Hematopoietic multipotent progenitor cell treated with erythropoietin and hydrocortisone succinate and interleukin-3 and kit ligand, for 15 days (in vitro differentiated cells): ENCODE measurements around the gene MED1.
"Not testable (repeated sequence)": the region's sequence is repeated elsewhere in the genome, so short reads cannot be mapped to it uniquely, and the experiment has no call there.

ENCODE experiments used
- DNase-seq: peaks from one replicate; pipeline ENCODE4 v3.0.0-alpha.2; 2015; ENCODE audit warnings: low spot score

MED1 gene

DNA sequence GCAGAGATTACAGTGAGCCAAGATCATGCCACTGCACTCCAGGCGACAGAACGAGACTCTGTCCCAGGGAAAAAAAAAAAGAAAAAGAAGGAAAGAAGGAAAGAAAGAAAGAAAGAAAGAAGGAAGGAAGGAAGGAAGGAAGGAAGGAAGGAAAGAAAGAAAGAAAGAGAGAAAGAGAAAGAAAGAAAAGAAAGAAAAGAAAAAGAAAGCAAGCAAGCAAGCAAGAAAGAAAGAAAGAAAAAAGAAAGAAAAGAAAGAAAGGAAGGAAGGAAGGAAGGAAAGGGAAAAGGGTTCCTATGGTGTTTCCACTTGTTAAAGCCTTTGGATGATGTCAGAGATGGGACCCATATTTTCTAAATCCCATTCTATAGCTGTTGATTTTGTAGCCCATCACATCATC lies 11.2 kb downstream of the MED1 start:
- DNase-seq = not testable (repeated sequence)

DNA sequence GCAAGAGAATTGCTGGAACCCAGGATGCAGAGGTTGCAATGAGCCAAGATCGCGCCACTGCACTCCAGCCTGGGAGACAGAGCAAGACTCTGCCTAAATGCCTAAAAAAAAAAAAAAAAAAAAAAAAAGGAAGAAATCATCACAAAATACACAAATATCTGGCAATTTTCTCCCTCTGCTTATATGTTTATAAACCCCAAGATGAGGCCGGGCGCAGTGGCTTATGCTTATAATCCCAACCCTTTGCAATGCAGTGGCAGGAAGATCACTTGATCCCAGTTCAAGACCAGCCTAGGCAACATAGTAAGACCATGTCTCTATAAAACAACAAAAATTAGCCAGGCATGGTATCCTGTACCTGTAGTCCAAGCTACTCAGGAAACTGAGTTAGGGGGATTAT lies 21.5 kb downstream of the MED1 start:
- no peak for DNase-seq

DNA sequence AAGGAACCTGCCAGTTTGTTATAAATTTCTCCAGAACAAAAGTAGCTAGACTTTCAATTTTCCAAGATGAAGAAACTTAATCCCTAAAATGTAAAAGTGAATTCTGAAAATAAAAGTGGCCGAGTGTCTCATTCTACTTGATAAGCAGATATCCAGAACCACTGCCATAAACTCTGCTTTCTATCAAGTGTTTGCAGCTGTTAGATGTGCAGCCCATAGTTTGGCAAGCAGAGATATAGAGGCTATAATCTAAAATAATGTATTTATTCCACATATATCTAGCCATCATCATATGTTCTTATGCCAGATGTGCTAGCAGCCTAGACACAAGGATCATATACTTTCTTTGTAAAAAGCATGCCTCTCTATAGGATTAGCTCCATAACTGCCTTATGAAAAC lies 34.9 kb downstream of the MED1 start:
- peak; percentile 75 for DNase-seq

DNA sequence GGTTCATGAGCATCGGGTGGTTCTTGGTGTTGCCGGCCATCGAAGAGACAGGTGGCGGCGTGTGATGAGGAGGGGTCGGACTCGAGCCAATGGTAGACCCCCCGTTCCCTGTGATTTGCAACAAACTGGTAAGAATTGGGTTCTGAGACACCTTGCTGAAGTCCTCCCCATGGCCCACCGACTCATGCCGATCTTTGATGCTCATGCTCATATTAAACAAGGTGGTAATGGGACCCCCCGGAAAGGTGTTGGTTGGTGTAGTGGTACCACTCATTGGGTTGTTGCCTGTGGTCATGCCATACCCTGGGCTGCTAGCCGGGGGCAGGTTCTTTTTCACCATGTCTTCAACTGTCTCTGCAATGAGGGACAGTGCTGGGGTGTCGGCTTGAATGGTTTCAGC lies 40.8 kb downstream of the MED1 start:
- no peak for DNase-seq

DNA sequence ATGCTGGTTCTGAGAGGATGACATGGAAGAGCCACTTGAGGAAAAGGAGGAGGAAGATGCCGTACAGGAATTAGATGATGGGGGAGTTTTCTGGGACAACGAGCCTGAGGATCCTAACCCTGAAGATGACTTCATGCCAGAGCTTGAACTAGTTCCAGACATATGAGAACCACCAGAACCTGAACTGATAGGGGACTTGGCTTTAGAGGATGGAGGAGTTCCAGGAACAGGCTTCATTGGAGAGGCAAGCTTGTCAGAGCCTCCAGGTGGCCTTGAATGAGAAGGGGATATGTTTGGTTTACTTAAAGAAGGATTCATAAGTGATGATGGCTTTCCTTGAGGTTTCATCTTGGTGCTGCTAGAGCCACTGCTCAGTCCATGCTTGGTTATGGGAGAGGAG lies 42.7 kb downstream of the MED1 start:
- no peak for DNase-seq

DNA sequence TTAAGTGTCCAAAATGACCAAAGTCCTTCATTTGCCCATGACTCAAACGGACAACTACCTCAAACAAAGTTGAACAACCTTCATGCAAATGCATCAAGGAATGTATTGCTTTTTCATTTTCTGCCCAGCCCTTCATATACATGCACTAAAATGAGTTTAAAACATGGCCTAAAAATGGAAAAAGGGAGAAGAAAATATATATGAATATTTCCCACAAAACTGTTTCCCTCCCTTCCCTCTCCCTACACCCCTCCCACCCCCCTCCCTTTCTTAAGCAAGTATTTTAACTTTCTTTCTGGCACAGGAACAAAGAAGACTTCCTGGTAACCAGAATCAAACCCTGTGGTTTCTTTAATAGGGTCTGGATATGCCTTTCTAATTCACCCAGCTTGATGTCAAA lies 44.1 kb downstream of the MED1 start:
- DNase-seq = no peak

DNA sequence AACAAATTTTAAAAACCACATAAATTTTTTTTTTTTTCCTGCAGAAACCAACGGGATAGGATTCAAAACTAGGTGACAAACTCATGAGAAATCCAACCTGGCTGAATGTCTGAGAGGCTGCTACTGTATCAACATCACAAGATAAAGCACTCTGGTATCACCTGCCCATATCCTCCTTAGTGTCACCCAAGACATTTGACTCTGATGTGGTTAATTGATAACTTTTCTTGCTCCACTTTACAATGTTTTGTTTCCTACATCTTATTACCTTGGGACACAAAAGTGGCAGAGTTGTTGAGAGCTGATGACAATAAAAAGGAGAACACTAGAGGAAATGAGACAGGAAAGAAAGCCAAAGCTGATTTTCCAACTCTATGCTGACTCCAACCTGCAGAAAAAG lies 45.6 kb downstream of the MED1 start:
- no peak for DNase-seq

DNA sequence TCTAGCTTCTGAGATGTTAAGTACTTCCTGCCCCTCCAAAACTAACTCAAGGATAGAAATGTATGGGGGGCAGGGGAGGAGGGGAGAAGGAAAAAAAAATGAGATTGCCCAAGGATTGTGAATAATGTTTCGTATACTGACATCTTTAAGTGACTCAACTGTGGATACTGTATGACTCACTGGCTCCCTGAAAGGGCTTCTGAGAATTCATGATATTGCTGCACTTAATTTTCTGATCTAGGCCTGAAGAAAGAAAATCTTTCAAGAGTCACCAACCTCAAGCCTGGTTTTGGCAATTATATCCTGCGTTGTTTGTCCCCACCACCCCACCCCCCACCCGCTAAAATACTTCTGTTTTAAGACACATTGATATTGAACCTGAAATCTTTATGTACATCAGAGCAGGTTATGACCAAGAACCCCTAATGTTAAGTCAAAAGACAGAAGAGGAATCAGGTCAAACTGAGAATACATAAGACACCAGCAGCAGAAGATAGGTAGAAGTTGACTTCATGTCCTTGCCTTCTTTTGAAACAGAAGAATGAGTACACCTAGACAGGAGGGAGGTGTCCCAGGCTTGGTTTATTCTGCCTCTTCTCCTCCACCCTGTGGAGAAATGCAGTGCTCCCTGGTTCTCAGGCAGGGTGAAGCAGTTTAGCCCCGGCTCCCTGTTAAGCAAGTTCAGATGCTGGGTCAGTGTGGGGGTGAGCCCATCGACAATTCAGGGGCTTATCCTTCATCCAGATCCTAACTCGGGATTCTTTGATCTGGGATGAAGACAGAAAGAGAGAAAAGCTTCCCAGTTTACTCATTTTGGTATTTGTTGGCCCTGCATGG lies 46.3 kb downstream of the MED1 start:
- DNase-seq = no peak

DNA sequence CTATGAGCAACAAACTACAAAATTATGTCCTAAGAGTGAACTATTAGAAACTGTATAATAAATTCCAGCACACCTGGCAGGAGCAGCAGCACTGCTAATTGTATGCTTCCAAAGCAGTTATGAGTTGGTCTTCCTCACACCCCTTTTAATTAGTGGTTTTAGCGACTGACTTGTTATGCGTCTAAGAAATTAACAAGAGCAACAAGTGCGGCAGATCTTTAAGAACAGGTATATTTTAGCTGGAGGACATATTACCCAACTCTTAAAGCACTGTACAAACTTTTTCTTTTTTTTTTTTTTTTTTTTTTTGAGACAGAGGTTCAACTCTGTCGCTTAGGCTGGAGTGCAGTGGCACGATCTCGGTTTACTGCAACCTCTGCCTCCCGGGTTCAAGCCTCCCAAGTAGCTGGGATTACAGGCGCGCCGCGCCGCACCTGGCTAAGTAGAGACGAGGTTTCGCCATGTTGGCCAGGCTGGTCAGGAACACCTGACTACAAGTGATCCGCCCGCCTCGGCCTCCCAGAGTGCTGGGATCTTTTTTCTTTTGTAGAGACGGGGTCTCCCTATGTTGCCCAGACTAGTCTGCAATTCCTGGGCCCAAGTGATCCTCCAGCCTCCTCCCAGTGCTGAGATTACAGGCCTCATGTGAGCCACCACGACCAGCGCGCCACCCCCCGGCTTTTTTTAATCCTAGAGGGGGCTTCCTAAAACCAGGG lies 48.0 kb downstream of the MED1 start:
- DNase-seq = no peak

DNA sequence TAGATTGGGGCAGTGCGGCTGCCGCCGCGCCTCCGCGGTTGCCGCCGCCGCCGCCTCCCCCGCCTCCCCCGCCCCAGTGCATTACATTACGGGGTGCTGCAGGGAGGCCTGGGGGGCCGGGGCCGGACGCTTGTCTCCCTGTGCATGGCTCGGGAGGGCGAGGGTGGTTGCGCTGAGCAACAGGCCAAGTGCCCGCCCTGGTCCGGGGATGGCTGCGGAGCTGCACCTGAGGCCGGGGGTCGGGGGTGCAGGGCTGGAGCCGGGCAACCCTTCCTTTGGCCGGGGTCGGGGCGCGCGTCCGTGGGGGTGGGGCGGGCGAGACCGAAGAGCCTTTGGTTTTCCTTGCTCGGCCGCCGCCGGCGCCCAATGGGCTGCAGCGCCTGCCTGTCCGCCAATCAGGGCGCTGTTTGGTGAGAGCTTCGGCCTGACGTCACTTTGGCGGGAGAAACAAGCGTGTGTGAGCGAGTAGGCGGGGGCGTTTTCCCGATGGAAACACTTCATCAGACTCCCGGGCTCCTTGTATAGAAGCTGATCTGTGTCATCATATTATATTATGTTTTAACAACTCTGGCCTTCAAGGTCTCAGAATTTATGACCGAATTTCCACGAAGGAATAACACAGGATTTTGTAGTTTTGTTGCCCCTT lies 48.7 kb downstream of the MED1 start:
- DNase-seq = peak; percentile 92

DNA sequence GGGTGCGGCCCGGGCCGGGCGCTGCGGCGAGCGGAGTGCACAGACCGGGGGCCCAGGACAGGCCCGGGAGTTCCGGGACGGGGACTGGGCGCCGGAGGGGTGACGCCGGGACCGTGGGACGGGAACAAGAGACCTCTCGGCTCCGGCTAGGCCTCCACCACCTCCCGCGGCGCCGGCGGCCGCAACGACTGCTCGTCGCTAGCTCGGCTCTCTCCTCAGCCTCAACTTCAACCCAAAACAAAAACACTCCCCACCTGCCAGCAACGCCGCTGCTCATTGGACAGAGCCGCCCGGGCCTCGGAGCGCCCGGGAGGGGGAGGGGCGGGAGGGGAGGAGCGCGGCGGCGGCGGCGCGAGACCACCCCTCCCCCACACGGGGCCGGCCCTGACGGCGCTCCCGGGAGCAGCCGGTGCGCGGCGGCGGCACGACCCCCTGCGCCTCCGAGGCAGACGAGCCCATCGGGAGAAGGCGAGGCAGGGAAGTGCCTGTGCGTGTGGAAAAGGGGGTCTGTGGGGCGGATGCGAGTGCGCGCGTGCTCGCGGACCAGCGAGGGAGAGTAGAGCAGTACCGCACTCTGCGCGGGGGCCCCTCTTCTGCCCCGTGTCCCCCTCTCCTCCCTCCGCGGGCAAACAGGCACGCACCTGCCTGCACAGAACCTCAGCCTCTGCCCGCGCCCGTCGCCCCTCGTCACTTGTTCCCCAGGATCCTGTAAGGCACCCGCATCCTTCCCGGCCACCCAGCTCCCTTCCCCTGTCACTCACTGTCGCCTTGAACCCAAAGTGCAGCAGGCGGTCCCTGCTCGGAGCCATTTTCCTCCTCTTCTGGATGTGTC lies 49.4 kb downstream of the MED1 start, which contains the start of gene FBXL20:
FBXL20 (minus strand) TSS at position 215 of the 832 bp plus-strand sequence. CDS start 224 bp downstream, outside the sequence.
- peak; percentile 89 for DNase-seq

DNA sequence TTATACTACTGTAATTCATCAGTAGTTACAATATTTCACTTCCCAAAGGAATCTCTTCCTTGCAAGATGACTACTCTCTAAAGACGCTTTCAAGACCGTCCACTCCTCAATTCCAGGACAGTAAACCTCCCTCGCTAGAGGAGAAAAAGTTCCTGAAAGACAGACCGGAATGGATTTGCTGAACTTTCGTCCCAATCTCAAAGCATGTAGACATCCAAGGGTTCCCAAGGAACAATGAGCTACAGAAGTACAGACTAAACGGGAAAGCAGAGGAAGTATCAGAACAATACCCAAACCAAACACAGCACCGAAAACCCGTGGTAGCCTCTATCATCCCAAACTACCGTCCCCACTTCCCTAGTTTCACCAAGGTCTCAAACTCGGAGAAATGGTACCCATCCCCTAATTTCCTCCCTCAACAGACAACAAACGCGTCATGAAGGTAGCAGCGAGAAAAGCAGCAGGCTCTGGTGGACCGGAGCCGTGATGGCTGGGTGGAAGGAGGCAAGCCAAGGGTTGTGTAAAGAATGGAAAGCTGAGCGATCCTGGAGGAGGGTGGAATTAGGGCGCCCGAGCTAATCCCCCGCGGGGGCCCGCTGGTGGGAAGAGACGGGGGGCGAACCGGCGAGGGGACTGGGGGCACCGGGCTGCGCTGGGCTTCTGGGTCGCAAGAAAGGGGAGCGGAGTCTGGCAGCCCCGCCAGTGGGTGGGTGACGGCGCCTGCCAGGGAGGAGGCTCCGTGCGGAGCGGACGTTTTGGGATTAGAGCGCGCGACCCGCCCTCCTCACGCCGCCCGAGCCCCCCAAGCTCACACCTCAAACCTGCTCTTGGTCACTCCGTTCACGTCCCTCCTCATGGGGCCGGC lies 50.3 kb downstream of the MED1 start:
- no peak for DNase-seq

DNA sequence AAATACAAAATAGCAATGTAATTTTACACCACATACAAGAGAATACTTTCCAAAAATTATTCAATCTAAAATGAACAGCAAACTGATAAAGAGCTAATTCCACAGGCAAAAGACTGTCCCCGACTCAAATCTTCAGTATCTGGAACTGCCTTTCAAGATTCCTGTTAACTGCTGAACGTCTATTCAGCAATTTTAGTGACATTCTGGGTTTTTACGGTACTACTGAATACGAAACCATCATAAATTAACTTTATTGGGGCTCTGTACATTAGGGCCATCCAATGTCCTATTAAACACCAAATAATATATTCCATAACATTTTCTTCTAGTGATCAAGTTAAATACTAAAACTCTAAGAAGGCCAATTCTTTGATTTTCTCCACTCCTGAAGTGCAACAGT lies 51.3 kb downstream of the MED1 start:
- DNase-seq = no peak

DNA sequence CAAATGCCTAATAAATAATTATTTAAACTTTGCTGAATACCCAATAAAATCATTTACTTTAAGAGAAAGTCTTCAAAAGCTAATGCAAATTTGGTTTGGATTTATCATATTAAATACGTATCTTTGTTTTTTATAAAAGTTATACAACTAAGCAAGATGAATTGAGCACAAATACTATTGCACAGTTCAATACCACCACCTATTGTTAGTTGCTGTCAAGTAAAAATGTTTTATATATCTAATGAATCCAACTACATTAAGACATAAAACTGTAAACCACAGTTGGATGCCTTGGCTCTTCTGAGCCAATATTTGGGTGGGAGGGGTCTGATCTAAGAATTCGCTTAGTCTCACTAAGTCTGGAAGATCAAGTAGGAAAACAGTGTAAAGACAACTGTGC lies 57.3 kb downstream of the MED1 start:
- DNase-seq = no peak

DNA sequence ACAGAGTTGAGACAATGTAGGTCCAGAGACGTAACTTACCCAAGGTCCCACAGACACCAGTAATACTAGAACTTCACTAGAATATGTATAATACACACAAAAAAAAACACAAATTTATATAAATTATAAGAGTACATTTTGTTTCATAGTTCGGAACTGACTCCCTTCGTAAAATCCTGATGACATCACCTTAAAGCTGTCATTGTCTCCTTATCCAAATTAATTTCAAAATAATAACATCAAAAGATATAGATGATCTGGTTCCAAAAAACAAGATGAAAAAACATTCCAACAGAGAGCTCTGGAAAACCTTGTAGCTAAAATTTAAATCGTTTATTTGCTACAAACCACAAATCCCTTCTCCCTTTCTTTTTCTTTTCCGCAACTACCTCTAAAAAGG lies 59.6 kb downstream of the MED1 start:
- no peak for DNase-seq

DNA sequence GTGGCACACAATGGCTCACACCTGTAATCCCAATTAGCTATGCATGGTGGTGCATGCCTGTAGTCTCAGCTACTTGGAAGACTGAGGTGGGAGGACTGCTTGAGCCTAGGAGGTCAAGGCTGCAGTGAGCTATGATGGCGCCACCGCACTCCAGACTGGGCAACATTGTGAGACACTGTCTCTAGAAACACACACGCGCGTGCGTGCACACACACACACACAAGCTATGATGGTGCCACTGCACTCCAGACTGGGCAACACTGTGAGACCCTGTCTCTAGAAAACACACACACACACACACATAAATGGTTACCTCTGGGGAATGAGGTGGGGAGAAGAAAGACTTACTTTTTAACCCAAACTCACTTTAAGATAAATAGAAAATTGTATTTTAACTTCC lies 66.0 kb downstream of the MED1 start:
- DNase-seq = no peak

DNA sequence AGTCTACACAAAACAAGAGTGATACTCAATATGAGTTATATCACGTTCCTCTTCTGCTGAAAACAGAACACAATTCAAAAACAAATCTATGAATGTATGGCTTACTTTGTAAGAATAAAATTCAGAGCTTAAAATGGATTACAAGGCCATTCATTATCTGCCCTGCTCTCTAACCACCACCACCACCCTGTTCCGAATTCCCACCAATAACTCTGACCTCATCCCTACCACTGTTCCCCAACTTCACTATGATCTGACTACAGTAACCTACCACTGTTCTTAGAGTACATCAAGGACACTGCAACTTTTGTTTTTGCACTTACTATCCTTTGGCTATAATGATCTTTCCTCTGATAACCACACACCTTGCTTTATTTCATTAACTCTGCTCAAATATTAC lies 70.9 kb downstream of the MED1 start:
- no peak for DNase-seq

DNA sequence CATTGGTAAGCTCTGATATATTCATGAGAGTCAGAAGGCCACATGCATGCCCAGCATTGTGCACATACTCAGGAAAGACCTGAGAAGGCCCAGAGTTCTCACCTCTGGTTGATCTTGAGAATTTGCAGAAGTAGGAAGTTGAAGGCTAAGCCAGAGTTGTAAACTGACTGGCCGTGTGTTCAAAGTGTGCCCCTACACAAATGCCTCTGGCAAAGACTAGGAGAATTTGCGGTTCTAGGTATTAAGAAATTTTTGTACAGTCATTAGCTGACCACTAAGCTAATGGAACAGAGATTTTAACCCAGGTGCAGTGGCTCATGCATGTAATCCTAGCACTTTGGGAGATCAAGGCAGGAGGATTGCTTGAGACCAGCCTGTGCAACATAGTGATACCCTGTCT lies 74.6 kb downstream of the MED1 start:
- DNase-seq = no peak

DNA sequence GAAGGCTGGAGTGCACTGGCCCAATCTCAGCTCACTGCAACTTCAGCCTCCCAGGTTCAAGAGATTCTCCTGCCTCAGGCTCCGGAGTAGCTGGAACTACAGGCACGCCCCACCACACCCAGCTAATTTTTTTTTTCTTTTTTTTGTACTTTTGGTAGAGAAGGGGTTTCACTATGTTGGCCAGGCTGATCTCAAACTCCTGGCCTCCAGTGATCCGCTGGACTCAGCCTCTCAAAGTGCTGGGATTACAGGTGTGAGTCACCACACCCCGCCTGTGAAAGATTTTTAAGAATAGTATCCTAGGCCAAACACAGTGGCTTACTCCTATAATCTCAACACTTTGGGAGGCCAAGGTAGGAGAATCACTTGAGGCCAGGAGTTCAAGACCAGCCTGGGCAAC lies 83.3 kb downstream of the MED1 start:
- not testable (repeated sequence) for DNase-seq

DNA sequence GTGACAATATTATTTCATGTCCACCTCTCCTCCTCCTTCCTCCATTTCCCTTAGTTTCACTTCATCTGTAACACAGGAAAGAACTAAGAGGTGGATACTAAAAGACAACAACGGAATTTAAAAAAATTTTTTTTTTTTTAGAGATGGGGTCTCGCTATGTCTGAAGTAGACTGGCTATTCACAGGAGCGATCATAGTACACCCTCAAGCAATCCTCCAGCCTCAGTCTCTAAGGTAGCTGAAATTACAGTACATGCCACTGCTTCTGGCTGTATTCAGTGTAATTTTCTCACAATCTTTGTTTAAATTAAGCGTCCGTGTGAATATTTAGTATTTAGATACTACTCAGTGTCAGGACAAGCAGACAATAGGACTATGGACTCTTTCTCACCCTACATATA lies 85.2 kb downstream of the MED1 start:
- no peak for DNase-seq

DNA sequence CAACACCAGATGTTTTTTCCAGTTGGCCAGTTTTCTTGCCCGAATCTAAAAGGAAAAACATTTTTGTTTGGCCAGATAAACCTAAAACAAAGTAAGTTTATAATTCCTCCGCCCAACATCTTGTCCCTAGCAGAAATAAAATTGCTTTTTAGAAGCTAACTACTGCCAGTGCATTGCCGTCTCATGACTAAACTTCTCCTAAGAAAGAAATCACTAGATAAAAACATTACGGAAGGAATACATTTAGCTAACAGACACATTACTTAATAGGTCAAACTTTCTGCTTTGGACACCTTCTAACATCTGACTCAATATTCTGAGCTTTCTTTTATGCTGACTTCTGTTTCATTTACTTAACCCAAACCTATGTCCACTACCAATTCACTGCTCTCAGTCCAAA lies 85.8 kb downstream of the MED1 start:
- no peak for DNase-seq
